Cerebellar cortex (tissue), 1 donor: ENCODE data around the gene MLLT1.

Experiments used
- DNase-seq: peaks from one replicate; pipeline ENCODE4 v3.0.0-alpha.2; 2015; ENCODE audit warnings: low spot score

MLLT1 gene

GRCh38 chr19:6221878-6222746 is 57.7 kb downstream of the MLLT1 start:
- no peak for DNase-seq

DNA sequence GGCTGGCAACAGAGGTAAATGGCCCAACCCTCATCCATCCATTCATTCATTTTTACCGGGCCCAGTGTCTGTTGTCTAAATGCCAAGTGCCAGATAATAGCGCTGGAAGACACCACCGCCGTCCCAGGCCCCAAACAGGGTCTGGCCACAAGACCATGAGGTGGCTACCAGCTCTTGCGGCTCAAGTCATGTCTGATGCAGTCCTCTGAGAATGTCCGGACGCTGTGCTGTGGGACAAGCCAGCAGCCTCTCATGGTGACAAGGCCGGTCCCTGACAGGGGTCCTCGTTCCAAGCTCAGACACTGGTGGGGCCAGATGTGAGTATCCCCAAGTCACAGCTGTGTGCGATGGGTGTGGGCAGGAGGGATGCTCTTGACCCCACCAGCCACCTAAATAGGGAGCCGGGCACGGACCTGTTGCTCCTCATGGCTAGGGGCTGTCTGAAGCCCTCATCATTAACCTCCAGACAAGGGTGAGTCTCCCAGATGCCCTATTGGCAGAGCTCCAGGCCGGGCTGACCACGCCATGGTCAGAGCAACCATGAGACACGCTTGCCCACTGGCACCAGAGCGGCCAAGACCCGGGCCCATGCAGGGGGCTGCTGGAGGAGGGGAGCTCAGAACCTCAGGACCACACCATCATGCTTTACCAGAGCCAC is 58.4 kb downstream of the MLLT1 start:
- no peak for DNase-seq

- peak; percentile 77 for DNase-seq
Measured at GRCh38 chr19:6220385-6221191, 59.2 kb downstream of the MLLT1 start.

DNA sequence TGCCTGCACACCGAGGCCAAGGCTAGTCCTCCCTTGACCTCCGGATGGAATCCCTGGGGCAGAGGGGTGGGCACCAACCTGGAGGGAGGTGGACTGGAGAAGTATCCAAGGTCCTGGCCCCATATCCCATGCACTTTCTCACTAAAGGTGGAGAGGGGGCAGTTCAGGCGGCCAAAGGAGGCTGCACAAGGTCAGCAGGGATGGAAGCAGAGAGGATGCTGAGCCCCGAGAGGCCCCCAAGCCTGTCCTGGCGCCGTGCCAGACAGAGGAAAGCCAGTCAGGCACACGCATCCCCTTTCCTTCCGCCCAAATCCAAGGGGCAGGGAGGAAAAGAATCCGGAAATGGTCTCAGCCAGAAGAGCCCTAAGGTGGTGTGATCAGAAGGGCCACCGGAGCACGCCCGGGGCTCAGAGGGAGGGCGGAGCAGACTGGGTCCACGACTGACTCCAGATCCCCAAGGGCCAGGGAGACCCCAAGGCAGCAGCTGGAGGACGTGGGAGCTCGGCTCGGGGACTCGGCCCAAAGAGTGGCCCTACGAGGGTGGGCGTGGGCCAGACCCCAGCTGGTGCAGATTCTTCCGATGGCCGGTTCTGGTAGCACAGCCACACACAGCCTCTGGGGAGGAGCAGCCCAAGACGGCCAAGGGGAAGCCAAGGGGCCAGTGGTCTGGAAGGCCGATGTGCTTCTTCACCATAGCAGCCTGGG is 60.0 kb downstream of the MLLT1 start:
- no peak for DNase-seq

GRCh38 chr19:6219147-6219525 is 60.6 kb downstream of the MLLT1 start:
- no peak for DNase-seq

DNA sequence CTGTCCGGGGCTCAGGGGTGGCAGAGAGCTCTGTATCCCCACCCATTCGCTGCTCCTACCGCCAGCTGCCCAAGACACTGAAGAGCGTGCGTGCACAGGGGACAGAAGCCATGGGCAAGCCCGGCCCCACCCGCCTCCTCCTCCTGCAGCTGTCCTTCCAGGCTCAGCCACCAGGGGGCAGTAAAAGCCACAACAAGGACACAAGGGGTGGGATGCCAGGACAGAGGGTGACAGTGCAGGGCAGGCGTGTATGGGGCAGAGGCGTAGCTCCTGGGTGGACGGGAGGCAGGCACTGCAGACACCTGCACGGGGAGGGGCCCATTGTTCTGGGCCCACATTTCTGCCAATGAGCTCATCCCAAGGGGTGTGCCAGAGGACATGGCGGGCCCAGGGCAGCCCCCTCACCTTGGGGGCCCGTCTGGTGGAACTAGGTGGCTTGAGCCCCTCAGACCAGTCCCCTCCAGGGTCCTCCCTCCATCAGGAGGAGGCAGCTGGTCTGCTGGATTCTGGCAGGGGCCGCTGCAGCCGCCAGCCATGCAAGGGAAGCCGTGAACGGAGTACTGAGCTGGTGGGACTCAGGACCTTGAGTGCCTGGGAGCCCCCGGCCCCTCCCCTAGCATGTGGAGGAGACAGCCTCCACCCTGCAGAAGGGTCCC is 61.2 kb downstream of the MLLT1 start:
- DNase-seq, result peak; percentile 90

- DNase-seq, result no peak
Measured at GRCh38 chr19:6217752-6218334, 61.9 kb downstream of the MLLT1 start.

DNA sequence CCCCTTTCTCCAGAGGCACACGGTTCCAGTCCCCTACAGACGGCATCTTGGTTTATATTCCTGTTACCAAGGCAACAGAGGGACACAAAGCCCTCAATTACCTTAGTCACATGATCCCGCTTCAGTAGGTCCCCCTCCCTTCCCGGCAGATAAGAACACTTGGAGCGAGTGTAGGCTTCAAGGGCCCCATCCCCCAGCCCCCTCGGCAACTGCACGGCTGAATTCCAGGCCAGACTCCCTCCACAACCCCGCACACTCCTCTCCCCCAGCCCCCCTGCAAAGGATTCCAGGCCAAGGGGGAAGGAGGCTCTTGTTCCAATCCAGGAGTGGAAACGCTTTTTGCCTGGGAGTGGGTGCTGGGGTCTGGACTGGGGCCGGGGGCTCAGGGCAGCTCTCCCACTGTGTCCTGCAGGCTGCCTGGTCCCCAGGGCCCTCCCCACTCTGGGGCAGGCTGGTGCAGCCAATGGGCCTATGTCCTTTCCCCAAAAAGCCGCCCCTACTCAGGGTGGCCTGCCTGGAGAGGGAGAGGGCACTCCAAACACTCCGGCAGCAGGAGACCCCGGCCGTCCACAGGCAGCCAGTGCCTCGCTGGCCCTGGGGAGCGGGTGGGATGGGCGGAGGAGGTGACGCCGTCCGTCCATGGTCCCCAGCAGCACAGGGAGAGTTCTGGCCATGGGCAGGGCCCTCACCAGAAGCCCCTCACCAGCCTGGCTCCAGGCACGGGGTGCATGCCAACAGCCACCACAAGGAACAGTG is 62.6 kb downstream of the MLLT1 start:
- DNase-seq, result no peak

GRCh38 chr19:6216236-6216995 is 63.4 kb downstream of the MLLT1 start:
- DNase-seq, result no peak

DNA sequence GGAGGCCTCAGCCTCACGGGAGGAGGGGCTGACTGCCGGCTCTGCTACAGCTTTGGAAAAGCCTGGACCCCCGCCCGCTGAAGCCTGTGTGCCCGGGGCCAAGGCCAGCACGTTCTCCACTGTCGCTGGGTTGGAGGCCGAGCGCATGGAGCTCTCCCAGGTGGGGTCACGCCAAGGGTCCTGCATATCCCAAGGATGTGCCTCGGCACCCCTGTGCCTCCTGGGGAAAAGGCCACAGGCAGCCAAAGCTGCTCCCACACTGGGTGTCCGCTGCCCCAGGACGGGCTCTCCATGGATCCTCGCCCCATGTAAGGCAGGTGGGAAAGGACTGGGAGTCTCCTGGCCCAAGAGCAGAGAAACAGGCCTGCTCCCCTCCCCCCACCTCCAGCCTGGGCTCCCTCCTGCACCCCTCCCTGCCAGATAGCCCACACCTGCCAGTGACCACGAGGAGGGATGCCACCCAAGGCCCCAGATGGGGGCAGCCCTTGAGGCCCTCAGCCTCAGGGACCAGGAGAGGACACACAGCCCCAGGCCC is 64.0 kb downstream of the MLLT1 start:
- no peak for DNase-seq

GRCh38 chr19:6214881-6215541 is 64.8 kb downstream of the MLLT1 start:
- DNase-seq, result no peak

GRCh38 chr19:6213696-6214641 is 65.8 kb downstream of the MLLT1 start:
- no peak for DNase-seq

- no peak for DNase-seq
Measured at GRCh38 chr19:6213266-6213595, 66.5 kb downstream of the MLLT1 start.

DNA sequence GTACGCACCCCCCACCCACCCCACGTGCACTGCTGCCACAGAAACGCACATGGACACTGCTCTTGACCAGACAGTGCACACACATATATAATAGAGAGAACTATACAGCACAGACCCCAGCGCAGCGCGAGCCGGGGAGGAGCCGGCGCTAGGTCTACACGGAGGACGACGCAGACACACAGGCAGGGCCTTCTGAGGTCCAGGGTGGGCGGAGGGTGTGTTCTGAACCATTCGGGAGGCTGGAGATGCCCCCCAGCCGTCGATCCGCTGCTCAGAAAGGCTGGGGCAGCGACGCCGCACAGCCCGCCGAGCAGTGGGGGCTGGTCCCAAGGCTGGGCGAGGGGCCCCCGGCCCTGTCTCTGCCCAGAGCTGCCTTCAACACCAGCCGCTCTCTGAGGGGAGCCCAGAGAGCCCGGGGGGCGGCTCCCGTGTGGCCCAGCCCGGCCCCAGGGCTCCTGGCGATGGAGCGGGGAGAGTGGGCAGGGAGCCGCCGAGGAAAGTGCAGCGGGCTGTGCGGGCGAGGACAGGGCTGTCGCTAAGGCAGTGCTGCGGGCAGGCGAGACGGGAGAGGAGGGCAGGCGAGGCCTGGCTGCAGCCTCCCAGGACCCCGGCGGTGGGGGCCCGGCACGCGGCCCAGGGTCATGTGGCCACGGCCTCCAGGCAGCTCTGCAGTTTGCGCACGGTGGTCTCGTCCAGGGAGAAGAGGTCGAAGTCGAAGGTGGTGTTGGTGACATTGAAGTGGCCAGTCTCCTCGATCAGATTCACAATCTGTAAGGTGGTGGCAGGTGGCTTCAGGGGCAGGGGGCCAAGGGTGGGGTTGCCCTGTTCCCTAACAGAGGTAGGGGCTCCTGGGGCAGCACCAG is 67.1 kb downstream of the MLLT1 start:
- no peak for DNase-seq

DNA sequence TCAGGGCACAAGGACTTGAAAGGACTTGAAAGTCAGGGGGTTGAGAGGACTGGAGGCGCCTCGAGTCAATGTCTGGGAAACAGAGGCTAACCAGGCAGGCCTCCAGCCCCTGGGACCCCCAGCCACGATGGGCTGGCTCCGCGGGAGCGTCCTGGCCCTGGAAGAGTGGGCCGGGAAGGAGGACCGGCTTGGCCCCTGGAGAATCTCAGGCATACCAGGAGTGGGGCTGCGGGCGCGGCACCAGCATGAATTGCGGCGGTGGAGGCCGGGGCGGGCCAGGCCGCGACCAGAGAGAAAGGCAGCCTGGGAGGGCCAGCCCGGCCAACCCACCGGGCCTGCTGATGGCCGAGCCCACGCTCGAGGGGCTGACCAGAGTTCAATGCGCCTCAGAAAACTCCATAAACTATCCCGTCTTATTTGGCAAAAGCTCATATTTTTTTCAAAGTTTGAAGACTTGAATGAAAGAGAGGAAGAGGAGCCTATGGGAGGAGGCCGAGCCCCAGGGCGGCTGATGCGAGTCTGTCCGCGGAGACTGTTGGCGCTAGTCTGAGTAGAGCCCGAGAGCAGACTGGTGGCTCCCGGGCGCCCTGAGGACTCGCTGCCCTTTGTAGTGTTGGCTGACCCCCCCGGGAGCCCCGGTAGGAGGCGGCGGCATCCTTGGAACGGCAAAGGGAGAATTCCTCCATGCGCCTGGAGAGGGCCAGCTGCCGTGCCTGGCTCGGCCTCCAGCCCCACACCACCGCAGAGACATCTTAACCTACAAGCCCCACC is 68.0 kb downstream of the MLLT1 start:
- no peak for DNase-seq
